Measurements from ENCODE around the gene ATP2B3. TPM values are rescaled to one million over a fixed set of nuclear protein-coding genes. Genes with fewer than 3 reads are reported as not detected.
A peak's percentile ranks its signal among the peaks of the same experiment; 100 is the strongest.

ATP2B3 gene
- total and polyA plus RNA-seq, 2 experiments from 2014 or later: 0.17 TPM; not detected in 1

DNA sequence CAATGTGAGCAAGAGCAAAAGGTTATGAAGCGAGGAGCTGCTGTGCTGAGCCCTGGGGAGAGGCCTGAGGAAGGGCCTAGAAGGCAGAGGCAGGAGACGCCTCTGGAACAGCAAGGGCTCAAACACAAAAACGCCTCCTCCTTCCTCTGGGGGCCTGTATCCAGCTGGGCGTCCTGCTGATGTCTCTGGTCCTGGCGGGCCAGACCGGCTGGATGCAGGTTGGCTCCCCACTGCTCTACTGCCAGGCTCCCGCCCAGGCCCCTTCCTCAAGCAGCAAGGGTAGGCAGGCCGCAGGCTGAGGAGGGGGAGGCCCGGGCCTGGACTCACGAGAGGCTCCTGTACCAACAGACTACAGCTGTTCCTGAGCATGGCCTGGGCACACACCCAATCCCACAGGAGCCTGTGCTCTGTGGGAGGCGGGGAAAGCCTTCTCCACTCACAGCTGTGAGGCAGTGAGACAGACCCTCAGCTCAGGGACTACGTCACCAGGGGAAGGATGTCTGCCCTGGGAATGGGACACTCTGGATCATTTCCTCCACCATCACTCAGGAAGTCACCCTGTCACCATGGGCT, 49.3 kb upstream of the ATP2B3 start:
- Mint-ChIP-seq H3K4me3 (no peak overlapping the region), H3K27me3 (ENCODE audit: insufficient read depth, low read depth, poor library complexity) (peaks cover 10% of the 10 kb centered on the region), H3K9me3 (no peaks in the 10 kb centered on the region), H3K36me3 (ENCODE audit: low read depth) (peaks cover 7% of the 10 kb centered on the region; the same call in 1 of the 3 replicates), H3K27ac (no peak overlapping the region), H3K4me1 (0 out of 3 replicates have a peak, but pooled peaks cover 2% of the 10 kb centered on the region)
- H3K36me3 ChIP-seq (ENCODE audit: insufficient read depth): no peaks in the 10 kb centered on the region
- no peak overlapping the region for H3K27ac ChIP-seq (ENCODE audit: low read depth)
- H4K20me1 ChIP-seq (replicated peaks; ENCODE audit: insufficient read depth): no peaks in the 10 kb centered on the region
- H3K4me2 ChIP-seq: no peak overlapping the region
- ATAC-seq (no peak), DNase-seq (ENCODE audit: low spot score) (no peak)
- no peaks in the 10 kb centered on the region for H3K27me3 ChIP-seq (ENCODE audit: insufficient read depth)
- H2AFZ ChIP-seq: no peak overlapping the region
- no peaks in the 10 kb centered on the region for H3K79me2 ChIP-seq (replicated peaks; ENCODE audit: insufficient read depth)
- TF ChIP-seq EZH2phosphoT487 (IDR thresholded peaks at IDR 0.05; ENCODE audit: unreplicated experiment) (no peak), EZH2 (IDR thresholded peaks at IDR 0.05; ENCODE audit: low read depth, unreplicated experiment) (no peak), ZNF114 (CRISPR knock-in tag; IDR thresholded peaks at IDR 0.05) (no peak), STAT1 (IDR thresholded peaks at IDR 0.05; ENCODE audit: unreplicated experiment) (no peak)
- TF ChIP-seq, protein P1, sequence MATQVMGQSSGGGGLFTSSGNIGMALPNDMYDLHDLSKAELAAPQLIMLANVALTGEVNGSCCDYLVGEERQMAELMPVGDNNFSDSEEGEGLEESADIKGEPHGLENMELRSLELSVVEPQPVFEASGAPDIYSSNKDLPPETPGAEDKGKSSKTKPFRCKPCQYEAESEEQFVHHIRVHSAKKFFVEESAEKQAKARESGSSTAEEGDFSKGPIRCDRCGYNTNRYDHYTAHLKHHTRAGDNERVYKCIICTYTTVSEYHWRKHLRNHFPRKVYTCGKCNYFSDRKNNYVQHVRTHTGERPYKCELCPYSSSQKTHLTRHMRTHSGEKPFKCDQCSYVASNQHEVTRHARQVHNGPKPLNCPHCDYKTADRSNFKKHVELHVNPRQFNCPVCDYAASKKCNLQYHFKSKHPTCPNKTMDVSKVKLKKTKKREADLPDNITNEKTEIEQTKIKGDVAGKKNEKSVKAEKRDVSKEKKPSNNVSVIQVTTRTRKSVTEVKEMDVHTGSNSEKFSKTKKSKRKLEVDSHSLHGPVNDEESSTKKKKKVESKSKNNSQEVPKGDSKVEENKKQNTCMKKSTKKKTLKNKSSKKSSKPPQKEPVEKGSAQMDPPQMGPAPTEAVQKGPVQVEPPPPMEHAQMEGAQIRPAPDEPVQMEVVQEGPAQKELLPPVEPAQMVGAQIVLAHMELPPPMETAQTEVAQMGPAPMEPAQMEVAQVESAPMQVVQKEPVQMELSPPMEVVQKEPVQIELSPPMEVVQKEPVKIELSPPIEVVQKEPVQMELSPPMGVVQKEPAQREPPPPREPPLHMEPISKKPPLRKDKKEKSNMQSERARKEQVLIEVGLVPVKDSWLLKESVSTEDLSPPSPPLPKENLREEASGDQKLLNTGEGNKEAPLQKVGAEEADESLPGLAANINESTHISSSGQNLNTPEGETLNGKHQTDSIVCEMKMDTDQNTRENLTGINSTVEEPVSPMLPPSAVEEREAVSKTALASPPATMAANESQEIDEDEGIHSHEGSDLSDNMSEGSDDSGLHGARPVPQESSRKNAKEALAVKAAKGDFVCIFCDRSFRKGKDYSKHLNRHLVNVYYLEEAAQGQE (IDR thresholded peaks at IDR 0.05; ENCODE audit: unreplicated experiment): no peak
- TF ChIP-seq, protein P2, sequence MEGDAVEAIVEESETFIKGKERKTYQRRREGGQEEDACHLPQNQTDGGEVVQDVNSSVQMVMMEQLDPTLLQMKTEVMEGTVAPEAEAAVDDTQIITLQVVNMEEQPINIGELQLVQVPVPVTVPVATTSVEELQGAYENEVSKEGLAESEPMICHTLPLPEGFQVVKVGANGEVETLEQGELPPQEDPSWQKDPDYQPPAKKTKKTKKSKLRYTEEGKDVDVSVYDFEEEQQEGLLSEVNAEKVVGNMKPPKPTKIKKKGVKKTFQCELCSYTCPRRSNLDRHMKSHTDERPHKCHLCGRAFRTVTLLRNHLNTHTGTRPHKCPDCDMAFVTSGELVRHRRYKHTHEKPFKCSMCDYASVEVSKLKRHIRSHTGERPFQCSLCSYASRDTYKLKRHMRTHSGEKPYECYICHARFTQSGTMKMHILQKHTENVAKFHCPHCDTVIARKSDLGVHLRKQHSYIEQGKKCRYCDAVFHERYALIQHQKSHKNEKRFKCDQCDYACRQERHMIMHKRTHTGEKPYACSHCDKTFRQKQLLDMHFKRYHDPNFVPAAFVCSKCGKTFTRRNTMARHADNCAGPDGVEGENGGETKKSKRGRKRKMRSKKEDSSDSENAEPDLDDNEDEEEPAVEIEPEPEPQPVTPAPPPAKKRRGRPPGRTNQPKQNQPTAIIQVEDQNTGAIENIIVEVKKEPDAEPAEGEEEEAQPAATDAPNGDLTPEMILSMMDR (conservative IDR thresholded peaks at IDR 0.05; ENCODE audit: low read depth in 2 of 2): no peak
- H3F3A ChIP-seq (replicated peaks; ENCODE audit: low read depth): no peaks in the 10 kb centered on the region
- H3K4me3 ChIP-seq: no peak overlapping the region
- H3K4me1 ChIP-seq (ENCODE audit: insufficient read depth): no peaks in the 10 kb centered on the region
- no peaks in the 10 kb centered on the region for H3K9me2 ChIP-seq (ENCODE audit: insufficient read depth)

DNA sequence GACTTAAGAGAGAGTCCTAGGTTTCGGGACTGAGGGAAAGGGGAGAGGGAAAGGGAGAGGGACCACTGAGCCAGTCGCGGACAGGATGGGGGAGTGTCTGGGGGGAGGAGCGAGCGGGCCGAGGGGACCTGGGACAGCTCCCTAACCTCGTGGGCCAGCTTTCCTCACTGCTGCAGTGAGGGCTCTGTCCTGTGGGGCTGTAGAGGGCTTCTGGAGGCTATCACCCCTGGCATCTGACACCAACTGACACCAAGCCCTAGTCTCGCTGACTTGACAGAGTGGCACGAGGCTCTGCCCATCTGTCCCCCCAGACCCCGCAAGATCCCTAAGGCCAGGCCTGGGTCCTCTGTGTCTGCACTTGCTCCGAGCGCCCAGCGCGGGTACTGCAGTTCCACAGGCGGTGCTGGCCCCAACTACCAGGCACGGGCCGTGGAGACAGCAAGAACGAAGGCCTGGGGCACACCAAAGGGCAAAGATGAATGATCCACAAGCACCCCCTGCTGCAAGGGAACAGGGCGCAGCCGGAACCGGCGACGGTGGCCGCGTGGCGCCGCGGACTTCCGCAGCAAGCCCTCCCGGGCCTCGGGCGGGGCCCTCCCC, 47.5 kb upstream of the ATP2B3 start:
- no peaks in the 10 kb centered on the region for H3K9me2 ChIP-seq (ENCODE audit: insufficient read depth)
- peaks cover 13% of the 10 kb centered on the region for H3K27me3 Mint-ChIP-seq (ENCODE audit: insufficient read depth, low read depth, poor library complexity)
- H3K4me3 Mint-ChIP-seq: peak overlapping the region; percentile 85
- no peak overlapping the region for H2AFZ ChIP-seq
- peaks cover 5% of the 10 kb centered on the region; the same call in 1 of the 3 replicates for H3K36me3 Mint-ChIP-seq (ENCODE audit: low read depth)
- no peaks in the 10 kb centered on the region for H3K4me1 ChIP-seq (ENCODE audit: insufficient read depth)
- TF ChIP-seq, protein P1 (IDR thresholded peaks at IDR 0.05; ENCODE audit: unreplicated experiment): peak; percentile 59
- no peak for TF ChIP-seq STAT1 (IDR thresholded peaks at IDR 0.05; ENCODE audit: unreplicated experiment)
- no peaks in the 10 kb centered on the region; the same call in 2 of the 3 replicates for H3K9me3 Mint-ChIP-seq
- ATAC-seq: peak; percentile 62
- H3K4me2 ChIP-seq: peak overlapping the region; percentile 79
- H3K36me3 ChIP-seq (ENCODE audit: insufficient read depth): no peaks in the 10 kb centered on the region
- DNase-seq (ENCODE audit: low spot score): peak; percentile 17
- no peaks in the 10 kb centered on the region for H4K20me1 ChIP-seq (replicated peaks; ENCODE audit: insufficient read depth)
- no peaks in the 10 kb centered on the region for H3K79me2 ChIP-seq (replicated peaks; ENCODE audit: insufficient read depth)
- no peak overlapping the region for H3K27ac Mint-ChIP-seq
- H3K4me3 ChIP-seq: peak overlapping the region; percentile 72
- H3K27me3 ChIP-seq (ENCODE audit: insufficient read depth): peaks cover under 1% of the 10 kb centered on the region; the same call in 1 of the 2 replicates
- H3K27ac ChIP-seq (ENCODE audit: low read depth): no peak overlapping the region
- H3F3A ChIP-seq (replicated peaks; ENCODE audit: low read depth): no peaks in the 10 kb centered on the region
- 0 out of 3 replicates have a peak, but pooled peaks cover 2% of the 10 kb centered on the region for H3K4me1 Mint-ChIP-seq

Data from GM23338 (cell line).